HEK293T (cell line): Measurements from ENCODE around the gene KIAA1755.

Experiments
- CTBP1 ChIP-seq: fragments of 450-650 bp; IDR thresholded peaks from 2 replicates; pipeline ENCODE4 v1.6.1; 2016; ENCODE audit warnings: borderline replicate concordance
- FOXA1 ChIP-seq: fragments of 450-650 bp; IDR thresholded peaks from 2 replicates; pipeline ENCODE4 v1.6.1; 2016; ENCODE audit warnings: mild to moderate bottlenecking
- FOXM1 ChIP-seq: fragments of 450-650 bp; IDR thresholded peaks from 2 replicates; pipeline ENCODE4 v1.6.1; 2017; ENCODE audit warnings: mild to moderate bottlenecking, borderline replicate concordance
- HDGF ChIP-seq: fragments of 450-650 bp; IDR thresholded peaks from 2 replicates; pipeline ENCODE4 v1.6.1; 2017; ENCODE audit warnings: antibody characterized with exemption, borderline replicate concordance
- NFRKB ChIP-seq: fragments of 450-650 bp; IDR thresholded peaks from 2 replicates; pipeline ENCODE4 v1.6.1; 2016; ENCODE audit warnings: mild to moderate bottlenecking, moderate library complexity
- TARDBP ChIP-seq: fragments of 450-650 bp; IDR thresholded peaks from 2 replicates; pipeline ENCODE4 v1.6.1; 2016

- no peak for TF ChIP-seq FOXM1
- TF ChIP-seq CTBP1 = no peak
- no peak for TF ChIP-seq NFRKB
- TF ChIP-seq FOXA1 = no peak
- TF ChIP-seq TARDBP = no peak
- no peak for TF ChIP-seq HDGF
Observed at GRCh38 chr20:38271608-38272120, 11.1 kb upstream of the KIAA1755 start.
